ENCODE results near the gene PMEL.
"Not testable (repeated sequence)": the region's sequence is repeated elsewhere in the genome, so short reads cannot be mapped to it uniquely, and the experiment has no call there.

PMEL gene

DNA sequence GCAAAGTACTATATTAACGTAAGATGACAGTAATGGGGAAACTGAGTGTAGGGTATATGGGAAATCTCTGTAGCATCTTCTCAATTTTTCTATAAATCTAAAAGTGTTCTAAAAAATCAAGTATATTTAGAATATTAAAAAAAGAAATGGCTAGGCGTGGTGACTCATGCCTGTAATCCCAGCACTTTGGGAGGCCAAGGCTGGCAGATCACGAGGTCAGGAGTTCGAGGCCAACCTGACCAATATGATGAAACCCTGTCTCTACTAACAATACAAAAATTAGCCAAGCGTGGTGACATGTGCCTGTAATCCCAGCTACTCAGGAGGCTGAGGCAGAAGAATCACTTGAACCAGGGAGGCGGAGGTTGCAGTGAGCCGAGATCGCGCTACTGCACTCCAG is 42.2 kb downstream of the PMEL start:
- not testable (repeated sequence) for DNase-seq (ENCODE audit: low read depth in 2 of 2)

DNA sequence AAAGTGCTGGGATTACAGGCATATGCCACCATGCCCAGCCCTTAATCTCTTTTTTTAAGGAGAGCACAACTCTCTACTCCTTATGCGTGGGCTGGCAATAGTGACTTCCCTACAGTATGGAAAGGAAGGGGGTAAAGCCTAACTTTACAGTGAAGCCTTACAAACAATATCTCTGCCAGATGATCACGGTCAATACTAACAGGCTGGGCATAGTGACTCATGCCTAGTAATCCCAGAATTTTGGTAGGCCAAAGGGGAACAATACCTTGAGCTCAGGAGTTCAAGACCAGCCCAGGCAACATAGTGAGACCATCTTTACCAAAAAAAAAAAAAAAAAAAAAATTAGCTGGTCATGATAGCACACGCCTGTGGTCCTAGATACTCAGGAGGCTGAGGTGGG is 43.7 kb downstream of the PMEL start:
- DNase-seq (ENCODE audit: low read depth in 2 of 2), result no peak

DNA sequence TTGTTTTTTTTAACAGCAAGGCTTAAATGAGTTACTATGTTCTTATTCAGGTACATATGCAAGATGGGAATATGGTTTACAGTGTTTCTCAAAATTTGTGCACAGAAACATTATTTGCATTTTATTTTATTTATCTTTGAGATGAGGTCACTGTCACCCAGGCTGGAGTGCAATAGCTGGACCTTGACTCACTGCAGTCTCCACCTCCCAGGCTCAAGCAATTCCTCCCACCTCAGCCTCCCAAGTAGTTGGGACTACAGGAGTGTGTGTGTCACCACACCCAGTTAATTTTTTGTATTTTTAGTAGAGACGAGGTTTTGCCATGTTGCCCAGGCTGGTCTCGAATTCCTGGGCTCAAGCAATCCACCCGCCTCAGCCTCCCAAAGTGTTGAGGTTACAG is 46.8 kb downstream of the PMEL start:
- not testable (repeated sequence) for DNase-seq (ENCODE audit: low read depth in 2 of 2)

DNA sequence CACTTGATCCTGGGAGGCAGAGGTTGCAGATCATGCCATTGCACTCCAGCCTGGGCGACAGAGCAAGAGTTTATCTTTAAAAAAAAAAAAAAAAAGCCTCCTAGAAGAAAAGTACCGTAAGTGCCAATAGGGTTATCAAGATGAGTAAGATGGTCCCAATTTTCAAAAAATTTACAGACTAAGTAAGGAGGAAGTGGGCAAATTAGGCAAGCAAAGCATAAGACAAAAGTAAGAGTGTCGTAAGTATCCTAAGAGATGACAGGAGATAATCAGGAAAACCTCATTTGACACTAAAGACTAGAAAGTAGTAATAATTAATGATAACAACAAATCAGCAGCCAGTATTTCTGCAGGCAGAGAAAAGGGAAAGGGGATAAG is 50.4 kb downstream of the PMEL start:
- no peak for DNase-seq (ENCODE audit: low read depth in 2 of 2)

DNA sequence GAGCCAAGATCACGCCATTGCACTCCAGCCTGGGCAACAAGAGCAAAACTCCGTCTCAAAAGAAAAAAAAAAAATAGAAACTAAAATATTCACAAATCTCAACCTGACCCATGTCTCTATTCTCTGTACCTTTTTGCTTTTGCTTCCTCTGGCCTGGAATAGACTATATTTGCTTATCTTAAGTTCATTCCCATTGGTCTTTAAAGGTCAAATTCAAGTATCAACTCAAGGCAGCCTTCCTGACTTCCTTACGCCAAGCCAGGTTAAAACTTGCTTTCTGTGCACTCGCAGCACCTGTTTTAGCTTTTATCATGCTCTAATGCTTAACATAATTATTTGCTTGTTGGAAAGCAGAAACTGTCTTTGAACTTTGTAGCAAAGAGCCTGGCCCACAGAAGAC is 52.9 kb downstream of the PMEL start:
- no peak for DNase-seq (ENCODE audit: low read depth in 2 of 2)

DNA sequence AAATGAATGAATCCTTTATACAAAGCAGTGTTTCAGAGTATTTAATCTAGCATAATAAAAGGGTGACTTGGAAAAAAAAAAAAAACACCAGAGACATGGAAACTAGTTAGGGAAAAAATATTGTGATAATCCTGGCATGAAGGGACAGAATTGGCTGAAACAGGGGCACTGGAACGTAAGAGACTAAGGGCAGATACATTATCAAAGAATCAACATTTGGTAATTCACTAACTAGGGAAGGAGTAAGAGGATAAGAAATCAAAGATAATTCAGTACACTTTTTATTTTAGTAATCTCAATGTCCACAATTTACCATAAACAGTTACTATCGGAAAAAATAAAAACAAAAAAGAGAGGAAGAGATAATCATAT is 56.3 kb downstream of the PMEL start:
- no peak for DNase-seq (ENCODE audit: low read depth in 2 of 2)

DNA sequence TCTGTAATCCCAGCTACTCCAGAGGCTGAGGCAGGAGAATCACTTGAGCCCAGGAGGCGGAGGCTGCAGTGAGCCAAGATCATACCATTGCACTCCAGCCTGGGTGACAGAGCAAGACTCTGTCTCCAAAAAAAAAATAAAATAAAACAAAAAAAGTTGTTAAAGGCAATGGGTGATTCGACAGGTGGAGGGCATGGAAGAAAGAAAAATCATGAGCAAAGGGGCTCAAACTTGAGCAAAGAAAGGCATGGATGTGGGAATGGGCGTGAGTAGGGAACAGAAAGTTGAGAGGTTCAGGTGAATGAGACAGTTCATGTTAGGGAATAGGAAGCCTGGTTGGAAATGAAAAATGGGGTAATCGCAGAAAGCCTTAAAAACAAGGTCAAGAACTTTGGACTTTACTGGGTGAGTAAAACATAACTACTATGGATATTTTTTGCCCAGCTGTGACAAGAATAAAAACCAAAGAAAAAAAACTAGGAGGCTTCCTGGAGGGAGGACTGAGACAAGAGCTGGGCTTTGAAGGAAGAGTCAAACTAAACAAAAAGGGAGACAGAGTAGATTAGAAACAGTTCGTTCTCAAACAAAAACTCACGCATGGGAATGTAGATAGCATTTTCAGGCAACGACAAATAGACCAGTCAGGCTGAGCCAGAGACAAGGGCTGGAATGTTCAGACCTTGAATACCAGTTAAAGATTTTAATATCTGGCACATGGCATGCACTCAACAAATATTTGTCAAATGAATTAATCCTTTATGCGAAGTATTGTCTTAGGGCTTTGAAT is 56.9 kb downstream of the PMEL start:
- no peak for DNase-seq (ENCODE audit: low read depth in 2 of 2)

DNA sequence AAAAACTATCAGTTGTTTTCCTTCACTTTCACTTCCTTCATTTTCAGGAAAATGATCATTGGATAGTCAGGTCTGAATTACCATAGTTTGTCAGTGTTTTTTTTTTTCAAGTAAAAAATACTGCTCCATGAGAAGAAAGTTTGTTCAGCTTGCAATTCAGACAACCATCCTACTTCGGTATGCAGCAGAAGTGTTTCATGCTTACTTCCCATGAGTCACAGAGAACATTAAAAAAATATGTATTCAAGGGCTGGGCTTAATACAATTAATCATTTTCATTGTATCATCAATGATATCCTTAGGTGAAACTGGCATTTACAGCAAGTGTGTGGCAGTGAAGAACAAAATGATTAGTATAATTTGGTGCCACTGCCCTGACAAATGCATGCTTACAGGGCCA is 59.8 kb downstream of the PMEL start:
- DNase-seq (ENCODE audit: low read depth in 2 of 2), result no peak
